K562 treated with DMSO at 1 percent for 24 hours (cell line): ENCODE measurements around the gene MYDGF. TPM values are rescaled to one million over a fixed set of nuclear protein-coding genes. Genes with fewer than 3 reads are reported as not detected.

ENCODE experiments used
- total RNA-seq: library from RNA; unstranded; fragments of 300-600 nt; gene quantifications from 2 replicates; pipeline ENCODE4 v1.2.3, GENCODE V29; 2022; ENCODE audit warnings: low read depth; ENCODE audit not compliant: insufficient read depth

Gene MYDGF
- 277 and 292 TPM in 2 replicates for total RNA-seq

GRCh38 chr19:4669723-4670480, at the start of gene MYDGF:
Gene MYDGF (minus strand): TSS chr19:4670342. CDS start chr19:4670334, 8 bp downstream.

GRCh38 chr19:4638828-4639530, 31.2 kb downstream of the MYDGF start, which contains the start of gene TNFAIP8L1:
Gene TNFAIP8L1 (plus strand): TSS chr19:4639516. CDS start chr19:4651870, 12,354 bp downstream.

Other genes with a start within 250 kb of the MYDGF start
- 154 and 174 TPM in 2 replicates for gene UBXN6, start 212.5 kb downstream of the MYDGF start, total RNA-seq
- gene HDGFL2, start 198.0 kb downstream of the MYDGF start, total RNA-seq, result 68.5 and 73.0 TPM in 2 replicates
- 0.09 and 0.36 TPM in 2 replicates for gene PLIN4, start 151.9 kb downstream of the MYDGF start, total RNA-seq
- 2.2 TPM in 1 of 2 replicates, not detected in the other for gene PLIN5, start 135.1 kb downstream of the MYDGF start, total RNA-seq
- gene LRG1, start 130.3 kb downstream of the MYDGF start, total RNA-seq, result 29.8 and 29.9 TPM in 2 replicates
- gene SEMA6B, start 110.7 kb downstream of the MYDGF start, total RNA-seq, result 4.2 and 5.0 TPM in 2 replicates
- gene TNFAIP8L1, start 30.8 kb downstream of the MYDGF start, total RNA-seq, result 16.1 TPM in 2 replicates
- 50.3 and 55.5 TPM in 2 replicates for gene DPP9, start 53.5 kb upstream of the MYDGF start, total RNA-seq
- 6.8 and 8.0 TPM in 2 replicates for gene FEM1A, start 121.4 kb upstream of the MYDGF start, total RNA-seq
- gene TICAM1, start 161.4 kb upstream of the MYDGF start, total RNA-seq, result 11.9 and 13.8 TPM in 2 replicates
- 140 and 147 TPM in 2 replicates for gene PLIN3, start 197.3 kb upstream of the MYDGF start, total RNA-seq
- gene ARRDC5, start 232.6 kb upstream of the MYDGF start, total RNA-seq, result not detected in 2 replicates
- gene UHRF1, start 239.2 kb upstream of the MYDGF start, total RNA-seq, result 35.8 and 41.6 TPM in 2 replicates